Glomerular endothelial cell (primary cell): ENCODE results near the gene MRPS30. TPM values are rescaled to one million over a fixed set of nuclear protein-coding genes. Genes with fewer than 3 reads are reported as not detected.
"Not testable (repeated sequence)": the region's sequence is repeated elsewhere in the genome, so short reads cannot be mapped to it uniquely, and the experiment has no call there.

Source experiments
- DNase-seq: peaks from one replicate; pipeline ENCODE4 v3.0.0-alpha.2; 2011; ENCODE audit warnings: low read depth, low spot score; ENCODE audit errors: extremely low read depth
- total RNA-seq: library from RNA; depleted of rRNA; stranded (reverse); fragments of >200 nt; gene quantifications from 2 replicates; pipeline ENCODE4 v1.2.3, GENCODE V29; 2015

MRPS30 gene
- total RNA-seq, 1 donor from 2014 or later, result 54.6 TPM

GRCh38 chr5:44809956-44810420 is 1.2 kb downstream of the MRPS30 start:
- DNase-seq, result no peak

DNA sequence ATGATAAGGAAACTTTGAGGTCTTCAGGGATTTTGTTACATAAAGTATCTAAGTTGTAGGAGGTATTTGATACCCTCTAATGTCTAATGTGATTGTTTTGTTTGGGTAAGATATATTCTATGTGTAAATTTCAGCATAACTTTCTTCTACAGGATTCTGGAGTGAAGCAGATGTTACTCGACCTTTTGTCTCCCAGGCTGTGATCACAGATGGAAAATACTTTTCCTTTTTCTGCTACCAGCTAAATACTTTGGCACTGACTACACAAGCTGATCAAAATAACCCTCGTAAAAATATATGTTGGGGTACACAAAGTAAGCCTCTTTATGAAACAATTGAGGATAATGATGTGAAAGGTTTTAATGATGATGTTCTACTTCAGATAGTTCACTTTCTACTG is 6.0 kb downstream of the MRPS30 start:
- DNase-seq, result no peak

DNA sequence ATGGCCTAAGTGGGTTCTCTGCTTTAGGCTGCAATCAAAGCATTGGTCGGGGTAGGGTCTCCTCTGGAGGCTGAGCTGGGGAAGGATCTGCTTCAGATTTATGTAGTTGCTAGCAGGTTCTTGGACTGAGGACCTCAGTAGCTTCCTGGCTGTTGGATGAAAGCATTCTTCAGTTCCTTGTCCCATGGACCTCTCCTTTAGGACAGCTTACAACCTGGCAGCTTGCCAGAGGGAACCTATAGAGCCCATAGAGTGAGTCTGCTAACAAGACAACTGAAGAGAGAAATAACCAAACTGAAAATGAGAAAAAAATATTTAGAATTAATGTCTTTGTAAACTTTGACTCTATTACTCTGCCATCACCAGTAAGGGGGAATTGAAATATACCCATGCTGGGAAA is 12.4 kb downstream of the MRPS30 start:
- DNase-seq, result no peak

GRCh38 chr5:44824662-44825061 is 15.9 kb downstream of the MRPS30 start:
- not testable (repeated sequence) for DNase-seq

DNA sequence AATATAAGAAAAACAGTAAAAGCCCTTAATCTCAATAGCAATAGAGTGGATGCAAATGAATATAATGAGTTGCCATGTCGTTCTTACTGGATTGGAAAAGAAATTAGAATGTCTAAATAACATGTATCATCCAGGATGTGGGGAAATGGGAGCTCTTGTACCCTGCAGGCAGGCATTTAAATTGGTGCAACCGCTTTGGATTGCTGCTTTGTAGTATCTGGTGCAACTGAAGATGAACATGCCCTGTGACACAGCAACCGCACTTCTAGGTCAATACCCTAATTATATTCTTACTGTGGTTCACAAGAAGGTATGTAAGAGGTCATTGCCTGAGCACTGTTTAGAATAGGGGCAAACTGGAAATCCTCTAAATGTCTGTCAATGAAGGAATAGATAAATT is 18.9 kb downstream of the MRPS30 start:
- no peak for DNase-seq

DNA sequence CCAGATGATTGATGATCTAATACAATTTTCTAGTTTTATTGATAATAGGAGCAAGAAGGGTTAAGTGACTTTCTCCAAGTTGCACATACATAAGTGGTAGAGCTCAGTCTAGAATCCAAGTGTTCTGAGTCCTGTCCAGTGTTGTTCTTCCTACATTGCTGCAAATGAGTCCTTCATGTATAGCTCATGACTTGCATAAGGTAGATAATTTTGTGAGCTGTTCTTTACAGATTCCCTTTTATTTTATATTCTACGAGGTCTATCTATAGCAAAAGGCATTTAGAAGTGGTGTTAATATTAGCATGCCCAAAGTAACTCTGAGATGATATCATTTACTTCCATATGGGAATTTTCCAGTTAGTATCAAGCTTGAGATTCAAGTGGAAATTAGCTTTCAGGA is 20.0 kb downstream of the MRPS30 start:
- DNase-seq, result no peak

DNA sequence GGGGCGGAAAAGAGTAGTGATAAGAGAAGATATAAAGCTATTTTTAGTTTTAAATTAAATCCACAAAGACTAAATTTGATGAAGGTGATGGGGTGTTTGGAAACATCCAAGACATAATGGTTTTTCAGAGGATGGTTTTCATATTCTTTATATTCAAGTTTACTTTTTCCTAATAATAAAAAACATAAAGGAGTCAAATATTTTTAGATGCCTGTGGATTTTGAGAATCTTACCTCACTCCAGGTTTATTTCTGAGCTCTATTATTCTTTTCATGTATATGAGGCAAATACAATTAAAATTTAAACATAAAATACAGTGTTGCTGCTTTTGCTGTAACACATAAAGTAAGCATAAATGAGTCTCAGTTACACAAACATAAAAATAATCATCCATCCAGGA is 22.2 kb downstream of the MRPS30 start:
- no peak for DNase-seq

DNA sequence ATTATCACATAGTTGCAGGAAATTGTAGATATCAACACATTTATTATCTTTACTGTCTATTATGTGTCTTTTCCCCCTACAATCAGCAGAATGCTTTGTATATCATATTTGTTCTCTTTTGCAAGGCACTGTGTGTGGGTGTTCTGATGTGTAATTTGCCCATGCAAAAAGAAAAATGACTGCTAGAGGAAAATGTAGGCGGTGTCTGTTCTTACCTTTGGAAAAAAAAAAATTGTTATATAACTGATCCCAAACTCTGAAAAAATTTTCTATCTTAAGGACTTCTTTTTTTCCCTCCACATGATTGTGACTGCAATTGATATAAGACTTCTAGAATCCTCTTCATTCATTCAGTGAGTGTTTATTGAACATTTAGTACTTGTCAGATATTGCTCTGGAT is 24.5 kb downstream of the MRPS30 start:
- no peak for DNase-seq

GRCh38 chr5:44835693-44836092 is 26.9 kb downstream of the MRPS30 start:
- DNase-seq, result no peak

DNA sequence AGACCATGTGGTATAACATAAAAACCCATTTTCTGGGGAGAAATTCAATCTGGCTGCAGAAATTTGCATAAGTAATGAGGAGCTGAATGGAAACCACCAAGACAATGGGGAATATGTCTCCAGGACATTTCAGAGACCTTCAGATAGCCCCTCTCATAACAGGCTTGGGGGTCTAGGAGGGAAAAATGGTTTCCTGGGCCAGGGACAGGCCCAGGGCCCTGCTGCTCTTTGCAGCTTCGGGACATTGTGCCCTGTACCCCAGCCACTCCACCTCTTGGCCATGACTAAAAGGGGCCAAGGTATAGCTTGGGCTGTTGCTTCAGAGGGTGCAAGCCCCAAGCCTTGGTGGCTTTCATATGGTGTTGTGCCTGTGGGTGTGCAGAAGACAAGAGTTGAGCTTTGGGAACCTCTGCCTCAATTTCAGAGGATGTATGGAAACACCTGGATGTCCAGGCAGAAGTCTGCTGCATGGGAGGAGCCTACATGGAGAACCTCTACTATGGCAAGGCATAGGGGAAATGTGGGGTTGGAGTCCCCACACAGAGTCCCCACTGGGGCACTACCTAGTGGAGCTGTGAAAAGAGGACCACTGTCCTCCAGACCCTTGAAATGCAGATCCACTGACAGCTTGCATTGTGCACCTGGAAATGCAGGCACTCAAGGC is 30.4 kb downstream of the MRPS30 start:
- DNase-seq, result no peak

GRCh38 chr5:44842496-44843282 is 33.9 kb downstream of the MRPS30 start:
- DNase-seq, result no peak

GRCh38 chr5:44844744-44845143 is 36.0 kb downstream of the MRPS30 start:
- no peak for DNase-seq

DNA sequence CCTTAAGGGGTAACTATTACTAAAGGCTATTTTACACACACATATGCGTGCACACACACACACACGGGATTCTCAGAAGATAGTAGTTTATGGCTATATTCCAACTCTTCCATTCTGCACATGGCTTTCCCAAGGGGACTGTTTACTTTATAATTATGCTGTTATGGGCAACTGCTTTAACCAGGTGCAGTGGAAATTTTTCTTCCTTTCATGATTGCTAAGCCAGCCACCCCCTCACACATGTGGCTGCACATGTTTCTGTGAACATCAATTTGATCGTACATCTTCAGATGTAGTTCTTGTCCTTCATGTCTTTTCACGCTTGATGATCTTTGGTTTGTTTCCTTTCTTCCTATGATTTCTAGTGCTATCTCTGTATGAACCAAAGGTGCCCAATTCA is 37.0 kb downstream of the MRPS30 start:
- DNase-seq, result no peak

DNA sequence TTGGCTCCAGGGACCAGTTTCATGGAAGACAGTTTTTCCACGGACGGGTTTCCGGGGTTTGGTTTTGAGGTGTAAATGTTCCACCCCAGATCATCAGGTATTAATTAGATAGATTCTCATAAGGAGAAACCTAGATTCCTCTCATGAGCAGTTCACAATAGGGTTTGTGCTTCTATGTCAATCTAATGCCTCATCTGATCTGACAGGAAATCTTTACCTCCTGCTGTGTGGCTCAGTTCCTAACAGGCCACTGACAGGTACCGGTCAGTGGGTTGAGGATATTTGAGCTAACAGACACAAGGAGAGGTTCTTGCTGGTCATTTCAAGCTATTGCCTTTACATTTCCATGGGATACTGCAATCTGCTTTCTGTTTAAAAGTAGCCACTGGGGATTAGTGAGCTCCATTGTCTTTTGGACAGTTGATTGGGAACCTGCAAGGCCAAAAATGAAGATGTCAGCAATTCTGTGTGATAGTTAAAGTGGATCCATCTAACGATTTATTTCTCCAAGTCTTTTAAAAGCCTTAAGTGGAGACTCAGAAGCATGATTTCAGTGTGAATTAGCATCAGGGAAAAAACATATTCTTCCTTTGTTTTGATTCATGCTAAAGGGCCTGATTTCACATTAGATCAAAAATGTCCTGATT is 38.6 kb downstream of the MRPS30 start:
- no peak for DNase-seq

DNA sequence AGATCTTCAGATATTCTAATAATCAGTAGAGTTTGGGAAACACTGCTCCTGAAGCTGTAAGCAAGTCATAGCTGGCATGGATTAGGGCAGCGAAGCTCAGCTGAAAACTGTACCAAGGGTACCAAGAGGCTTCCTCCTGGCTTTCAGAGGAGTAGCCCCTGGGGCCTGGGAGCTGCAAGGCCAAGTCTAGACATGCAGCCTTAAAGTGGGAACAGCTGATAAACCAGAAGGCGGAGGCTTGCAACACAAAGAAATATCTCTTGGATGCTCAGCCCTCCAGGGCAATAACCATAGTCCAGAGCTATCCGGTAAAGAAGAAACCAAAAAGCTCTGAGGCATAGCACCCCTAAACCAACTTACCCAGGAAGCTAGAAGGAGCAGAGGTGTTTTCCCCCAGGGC is 51.5 kb downstream of the MRPS30 start:
- DNase-seq, result no peak

DNA sequence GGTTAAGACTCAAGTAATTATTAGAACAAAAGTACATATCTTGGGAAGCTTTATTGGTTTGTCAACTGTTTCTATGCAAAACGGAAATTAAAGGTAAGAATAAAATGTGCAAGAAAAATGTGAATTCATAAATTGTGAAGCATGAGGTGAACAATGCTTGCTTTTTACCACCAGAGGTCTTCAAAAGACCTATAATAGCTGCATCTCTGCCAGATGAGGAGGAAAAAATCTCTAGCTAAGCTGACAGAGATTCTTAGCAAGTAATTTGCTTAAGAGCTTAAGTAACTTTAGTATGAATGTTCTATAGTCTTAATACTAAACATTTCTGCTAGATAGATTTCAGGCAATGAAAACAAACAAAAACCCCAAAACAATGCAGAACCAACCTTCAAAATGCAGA is 54.1 kb downstream of the MRPS30 start:
- DNase-seq, result no peak
